Neural progenitor cell (in vitro differentiated cells): ENCODE results near the gene LRRC1.

Experiments
- EZH2 ChIP-seq: fragments of 200-600 bp; sonication (generic); IDR thresholded peaks from 2 replicates; pipeline ENCODE4 v1.6.1; 2017; ENCODE audit warnings: antibody characterized with exemption, mild to moderate bottlenecking, moderate library complexity
- TF ChIP-seq, protein P1 (sequence below): fragments of 200-600 bp; sonication (generic); IDR thresholded peaks from 2 replicates; pipeline ENCODE4 v1.5.1; 2017; ENCODE audit warnings: antibody characterized with exemption, mild to moderate bottlenecking

DNA sequence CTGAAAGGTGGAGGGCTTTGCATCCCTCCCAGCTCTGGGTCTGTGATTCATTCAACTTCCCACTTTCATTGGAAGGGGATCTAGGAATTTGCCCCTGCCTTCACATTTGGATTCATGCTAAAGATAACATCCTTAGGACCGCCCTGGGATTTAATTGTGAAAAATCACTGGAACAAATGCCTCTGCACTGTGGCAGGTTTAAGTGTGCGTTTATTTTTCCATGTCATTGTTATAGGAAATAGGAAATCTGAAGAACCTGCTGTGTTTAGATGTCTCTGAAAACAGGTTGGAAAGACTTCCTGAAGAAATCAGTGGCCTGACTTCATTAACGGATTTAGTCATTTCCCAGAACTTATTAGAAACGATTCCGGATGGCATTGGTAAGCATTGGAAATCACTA, 104.7 kb downstream of the LRRC1 start:
- TF ChIP-seq, protein P1, sequence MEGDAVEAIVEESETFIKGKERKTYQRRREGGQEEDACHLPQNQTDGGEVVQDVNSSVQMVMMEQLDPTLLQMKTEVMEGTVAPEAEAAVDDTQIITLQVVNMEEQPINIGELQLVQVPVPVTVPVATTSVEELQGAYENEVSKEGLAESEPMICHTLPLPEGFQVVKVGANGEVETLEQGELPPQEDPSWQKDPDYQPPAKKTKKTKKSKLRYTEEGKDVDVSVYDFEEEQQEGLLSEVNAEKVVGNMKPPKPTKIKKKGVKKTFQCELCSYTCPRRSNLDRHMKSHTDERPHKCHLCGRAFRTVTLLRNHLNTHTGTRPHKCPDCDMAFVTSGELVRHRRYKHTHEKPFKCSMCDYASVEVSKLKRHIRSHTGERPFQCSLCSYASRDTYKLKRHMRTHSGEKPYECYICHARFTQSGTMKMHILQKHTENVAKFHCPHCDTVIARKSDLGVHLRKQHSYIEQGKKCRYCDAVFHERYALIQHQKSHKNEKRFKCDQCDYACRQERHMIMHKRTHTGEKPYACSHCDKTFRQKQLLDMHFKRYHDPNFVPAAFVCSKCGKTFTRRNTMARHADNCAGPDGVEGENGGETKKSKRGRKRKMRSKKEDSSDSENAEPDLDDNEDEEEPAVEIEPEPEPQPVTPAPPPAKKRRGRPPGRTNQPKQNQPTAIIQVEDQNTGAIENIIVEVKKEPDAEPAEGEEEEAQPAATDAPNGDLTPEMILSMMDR: no peak
- TF ChIP-seq EZH2: no peak
